GM04503 (cell line): ENCODE measurements around the gene MNS1.
"Not testable (repeated sequence)": the region's sequence is repeated elsewhere in the genome, so short reads cannot be mapped to it uniquely, and the experiment has no call there.

Experiments used
- DNase-seq: peaks from one replicate; pipeline ENCODE4 v3.0.0-alpha.2; 2012; ENCODE audit warnings: low read depth

The MNS1 gene, protein sequence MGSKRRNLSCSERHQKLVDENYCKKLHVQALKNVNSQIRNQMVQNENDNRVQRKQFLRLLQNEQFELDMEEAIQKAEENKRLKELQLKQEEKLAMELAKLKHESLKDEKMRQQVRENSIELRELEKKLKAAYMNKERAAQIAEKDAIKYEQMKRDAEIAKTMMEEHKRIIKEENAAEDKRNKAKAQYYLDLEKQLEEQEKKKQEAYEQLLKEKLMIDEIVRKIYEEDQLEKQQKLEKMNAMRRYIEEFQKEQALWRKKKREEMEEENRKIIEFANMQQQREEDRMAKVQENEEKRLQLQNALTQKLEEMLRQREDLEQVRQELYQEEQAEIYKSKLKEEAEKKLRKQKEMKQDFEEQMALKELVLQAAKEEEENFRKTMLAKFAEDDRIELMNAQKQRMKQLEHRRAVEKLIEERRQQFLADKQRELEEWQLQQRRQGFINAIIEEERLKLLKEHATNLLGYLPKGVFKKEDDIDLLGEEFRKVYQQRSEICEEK

GRCh38 chr15:56464893-56465520 is at the start of gene MNS1:
Gene MNS1 (minus strand): TSS chr15:56465137. CDS start chr15:56464972, 165 bp downstream.
- DNase-seq: peak; percentile 78

DNA sequence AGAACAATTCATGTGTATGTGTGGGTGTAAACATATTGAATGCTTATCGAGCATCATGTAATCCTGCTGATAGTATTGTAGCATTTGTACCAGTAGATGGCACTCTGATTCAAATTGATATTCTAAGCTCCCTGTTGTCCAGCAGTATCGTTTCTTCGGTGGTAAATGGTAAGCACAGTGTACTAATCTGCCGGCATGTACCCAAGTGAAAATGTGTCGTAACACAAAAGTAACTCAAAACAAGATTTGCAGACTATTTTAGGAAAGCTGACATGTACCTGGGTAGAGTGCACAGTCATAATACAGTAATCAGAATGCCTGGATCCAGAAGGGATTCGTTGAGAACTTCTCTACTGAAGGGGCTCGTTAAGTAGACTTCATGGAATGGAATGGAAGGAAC is 31.7 kb upstream of the MNS1 start:
- DNase-seq: peak; percentile 33

DNA sequence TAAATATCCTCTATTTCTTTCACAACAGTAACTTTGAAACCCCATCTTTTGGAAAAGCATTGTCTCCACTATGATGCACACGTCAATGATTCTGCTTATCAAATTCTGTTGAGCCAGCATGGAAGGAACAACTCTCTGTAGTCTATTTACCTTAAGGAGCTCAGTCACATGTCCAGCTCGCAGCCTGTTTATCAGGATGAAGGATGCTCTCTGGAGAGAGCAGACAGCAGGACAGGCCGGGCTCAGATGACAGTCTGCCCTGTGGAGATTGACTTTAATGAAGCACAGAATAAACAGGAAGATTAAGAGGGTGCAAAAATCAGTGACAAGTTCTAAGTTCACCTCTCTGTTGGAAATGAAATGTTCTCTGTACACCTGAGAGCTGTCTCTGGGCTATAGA is 30.6 kb upstream of the MNS1 start:
- no peak for DNase-seq

DNA sequence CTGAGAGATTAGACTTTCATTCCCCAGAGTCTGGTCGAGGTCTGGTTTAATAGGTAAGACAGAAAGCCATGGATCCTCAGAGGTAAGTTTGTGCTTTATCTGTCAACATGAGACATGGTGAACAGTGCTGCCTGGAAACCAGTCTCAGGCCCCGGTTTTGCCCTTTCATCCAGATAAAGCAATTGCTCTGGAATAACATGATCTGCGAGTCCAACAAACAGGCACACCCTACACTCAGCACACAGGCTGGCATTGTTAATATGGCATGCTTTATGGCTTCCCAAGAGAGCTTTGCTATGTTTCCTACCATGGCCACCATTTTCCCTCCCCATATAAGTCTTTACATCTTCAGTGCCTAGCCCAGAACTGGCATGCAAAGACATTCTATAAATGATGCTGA is 30.1 kb upstream of the MNS1 start:
- no peak for DNase-seq

GRCh38 chr15:56492791-56493555 is 28.0 kb upstream of the MNS1 start:
- no peak for DNase-seq

DNA sequence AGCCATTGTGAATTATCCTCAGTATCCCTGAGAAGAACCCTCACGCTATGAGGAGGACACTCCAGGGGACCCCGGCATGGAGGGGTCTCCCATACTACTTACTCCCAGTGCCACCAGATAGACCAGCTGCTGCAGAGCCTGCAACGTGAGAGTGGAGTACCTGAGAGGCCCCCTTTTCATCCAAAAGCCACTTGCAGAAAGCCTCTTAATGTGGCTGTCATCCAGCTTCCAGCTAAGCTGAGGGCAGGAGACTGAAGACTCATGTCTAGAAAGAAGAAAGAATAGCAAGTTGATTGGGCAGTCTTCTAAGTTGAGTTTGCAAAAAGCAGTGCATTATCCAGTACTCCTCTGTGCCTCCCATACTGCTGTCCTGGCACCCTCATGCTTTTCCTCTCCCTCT is 27.3 kb upstream of the MNS1 start:
- DNase-seq: no peak

DNA sequence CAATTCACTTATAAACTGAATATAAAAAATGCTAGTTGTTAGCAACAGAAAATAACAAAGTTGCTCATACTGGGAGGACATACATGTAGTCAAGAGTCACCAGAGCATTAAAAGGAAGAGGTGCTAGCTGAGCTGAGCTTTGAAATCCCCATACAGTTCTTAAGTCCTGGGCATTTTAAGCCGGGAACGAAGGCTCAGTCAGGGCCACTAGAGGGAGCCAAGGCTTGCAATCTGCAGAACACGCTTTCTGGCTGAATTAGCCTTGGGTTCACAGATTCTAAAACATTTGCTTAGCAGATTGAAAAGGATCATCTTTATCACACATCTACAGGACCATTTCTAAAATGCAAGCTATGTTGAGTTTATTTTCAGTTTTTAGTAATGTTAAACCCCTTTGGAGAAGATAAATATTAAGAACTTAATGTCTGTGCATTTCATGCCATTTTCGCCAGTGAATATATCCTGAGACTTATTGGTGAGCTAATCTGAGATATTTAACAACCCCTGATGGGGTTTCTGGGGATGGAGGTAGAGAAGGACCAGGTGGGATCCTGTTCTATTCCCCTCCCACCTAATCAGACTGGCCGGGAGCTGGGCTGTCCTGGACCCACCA is 26.3 kb upstream of the MNS1 start:
- DNase-seq: no peak

DNA sequence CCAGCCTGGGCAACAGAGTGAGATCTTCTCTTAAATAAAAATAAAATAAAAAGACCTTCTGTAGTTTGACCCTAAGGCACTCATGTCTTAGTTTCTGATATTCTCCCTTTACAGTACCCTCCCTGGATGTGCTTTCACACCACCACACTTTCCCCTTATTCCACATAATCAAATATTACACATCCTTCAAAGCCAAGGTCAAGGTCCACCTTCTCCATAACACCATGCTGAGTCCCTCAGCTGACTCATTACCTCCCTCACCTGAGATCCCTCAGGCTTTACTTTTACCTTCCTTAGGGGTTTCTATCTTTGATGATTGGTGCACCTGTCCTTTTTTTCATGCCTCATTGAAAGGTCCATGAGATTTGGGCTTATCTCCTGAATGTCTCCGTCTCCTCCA is 25.5 kb upstream of the MNS1 start:
- no peak for DNase-seq

GRCh38 chr15:56486206-56486605 is 21.3 kb upstream of the MNS1 start:
- DNase-seq: not testable (repeated sequence)

GRCh38 chr15:56485426-56485825 is 20.5 kb upstream of the MNS1 start:
- DNase-seq: not testable (repeated sequence)

DNA sequence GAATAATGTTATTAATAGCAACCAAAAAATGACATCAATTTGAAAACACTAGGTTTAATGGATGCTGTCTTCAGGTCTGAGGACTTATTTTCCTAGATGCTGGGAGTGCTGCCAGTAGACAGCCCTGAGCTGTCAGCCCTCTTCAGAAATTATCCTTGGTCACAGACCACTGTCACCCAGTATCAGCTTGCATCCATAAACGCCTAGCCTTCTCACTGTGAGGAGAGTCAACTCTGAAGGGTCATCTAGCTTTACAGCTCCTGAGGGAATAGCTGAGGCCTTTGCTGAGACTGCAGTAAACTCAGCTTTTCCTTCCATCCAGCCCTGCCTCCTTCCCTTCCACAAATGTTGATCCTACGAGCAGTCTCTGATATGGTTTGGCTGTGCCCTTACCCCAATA is 19.4 kb upstream of the MNS1 start:
- DNase-seq: no peak

- DNase-seq: no peak
Measured at GRCh38 chr15:56475351-56475750, 10.4 kb upstream of the MNS1 start.

DNA sequence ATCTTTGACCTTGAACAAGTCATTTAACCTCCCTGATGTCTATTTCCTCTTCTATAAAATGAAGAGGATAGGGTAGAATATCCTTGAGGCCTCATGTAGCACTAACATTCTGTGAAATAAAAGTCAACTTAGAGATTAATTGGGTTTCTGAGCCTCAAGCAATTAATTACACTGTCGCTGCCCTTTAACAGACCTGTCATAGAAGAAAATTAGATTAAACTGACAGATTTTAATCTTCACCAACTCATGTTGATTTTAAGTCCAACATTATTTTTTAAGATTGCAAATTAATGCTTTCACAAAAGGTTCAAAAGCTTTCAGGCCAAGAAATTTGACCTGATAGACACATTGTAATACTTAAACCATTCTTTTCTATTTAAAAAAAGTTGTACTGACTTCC is 8.1 kb upstream of the MNS1 start:
- no peak for DNase-seq

DNA sequence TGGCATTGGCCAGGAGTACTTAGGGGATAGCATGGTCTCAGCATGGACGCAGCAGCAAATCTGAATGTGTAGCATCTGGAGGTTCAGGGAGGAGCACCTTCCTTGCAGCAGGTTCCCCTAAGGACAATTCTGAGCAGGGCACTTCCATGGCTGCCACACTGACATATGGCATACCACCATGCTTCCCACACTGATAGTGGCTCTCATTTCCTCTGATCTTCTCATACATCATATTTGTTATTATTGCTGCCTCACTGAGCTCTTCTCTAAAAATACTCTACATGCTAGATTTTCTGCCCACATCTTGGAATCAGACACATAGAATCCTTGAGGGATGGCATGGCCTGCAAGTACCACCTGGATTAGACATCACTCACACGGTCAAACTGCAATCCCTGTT is 7.3 kb upstream of the MNS1 start:
- DNase-seq: no peak

DNA sequence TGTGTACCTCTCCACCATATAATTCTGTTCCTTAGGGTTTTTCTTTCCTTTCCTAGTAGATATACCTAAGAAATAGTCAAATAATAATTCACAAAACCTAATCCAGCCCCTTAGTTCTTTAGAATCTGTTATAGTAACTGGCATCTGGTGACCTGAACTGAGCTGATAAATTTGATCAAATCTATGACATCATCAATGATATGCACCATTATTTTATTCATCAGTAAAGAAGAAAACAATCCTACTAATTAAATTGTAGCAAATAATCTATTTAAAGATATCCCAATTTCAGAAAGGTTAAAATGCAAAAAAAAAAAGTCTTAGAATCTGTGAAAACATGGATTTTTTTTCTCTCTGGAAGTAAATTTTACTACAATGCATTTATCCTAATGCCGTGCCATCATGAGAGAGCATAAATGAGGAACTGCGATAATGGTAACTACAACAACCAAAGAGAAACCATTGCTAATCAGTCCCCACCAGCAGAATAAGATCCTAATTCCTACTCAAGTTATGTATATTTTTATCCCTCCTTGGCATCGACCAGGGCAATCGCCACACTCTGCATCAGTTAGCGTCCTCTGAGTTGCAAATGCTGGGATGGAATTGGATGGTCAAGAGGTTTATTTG is 6.6 kb upstream of the MNS1 start:
- DNase-seq: no peak

DNA sequence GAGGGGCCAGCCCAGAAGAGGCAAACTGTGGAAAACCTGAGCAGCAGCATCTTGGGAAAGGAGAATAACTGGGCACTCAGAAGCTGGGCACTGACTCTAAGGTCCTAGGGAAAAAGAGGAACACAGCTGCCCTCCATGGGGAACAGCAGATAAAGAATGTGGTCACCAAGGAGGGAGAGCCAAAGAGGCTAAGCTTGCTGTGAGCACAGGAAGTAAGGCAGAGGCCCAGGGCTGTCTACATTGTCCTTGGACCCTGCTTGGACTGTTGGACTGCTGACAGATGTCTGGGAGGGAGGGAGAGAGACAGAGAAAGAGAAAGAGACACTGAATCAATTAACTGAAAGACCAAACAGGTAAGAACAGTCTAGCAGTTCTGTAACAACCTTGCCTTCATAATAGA is 4.5 kb upstream of the MNS1 start:
- no peak for DNase-seq

GRCh38 chr15:56468401-56468800 is 3.5 kb upstream of the MNS1 start:
- no peak for DNase-seq

DNA sequence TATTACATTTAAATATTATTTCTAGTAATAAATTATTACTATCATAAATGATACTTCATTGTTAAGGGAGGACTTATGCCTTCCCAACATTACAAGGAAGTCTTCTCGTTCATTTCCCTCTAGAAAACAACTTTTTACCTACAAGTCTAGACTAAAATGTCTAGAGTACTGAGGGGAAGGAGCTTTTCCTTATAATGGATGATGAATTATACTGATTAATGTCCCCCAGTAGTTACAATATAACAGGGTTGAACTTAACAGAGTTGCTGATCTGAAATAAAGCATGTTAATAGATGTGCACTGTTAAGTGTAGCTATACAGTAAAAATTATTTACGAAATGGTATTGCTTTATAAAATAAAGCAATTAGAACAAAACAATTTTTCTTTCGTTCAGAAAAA is 2.7 kb upstream of the MNS1 start:
- DNase-seq: no peak

DNA sequence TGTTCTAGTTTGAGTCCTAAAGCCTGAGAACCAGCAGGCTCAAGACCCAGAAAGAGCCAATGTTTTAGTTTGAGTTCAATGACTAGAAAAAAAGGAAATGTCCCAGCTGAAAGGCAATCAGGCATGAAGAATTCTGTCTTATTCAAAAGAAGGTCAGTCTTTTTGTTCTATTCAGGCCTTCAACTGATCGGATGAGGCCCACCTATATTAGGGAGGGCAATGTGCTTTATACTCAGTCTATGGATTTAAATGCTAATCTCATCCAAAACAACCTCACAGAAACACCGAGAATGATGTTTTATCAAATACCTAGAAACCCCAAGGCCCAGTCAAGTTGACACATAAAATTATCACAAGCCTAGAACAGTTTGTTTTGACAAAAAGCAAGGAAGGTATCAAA is 4.0 kb downstream of the MNS1 start:
- no peak for DNase-seq

- no peak for DNase-seq
Measured at GRCh38 chr15:56460071-56460470, 4.9 kb downstream of the MNS1 start.

- no peak for DNase-seq
Measured at GRCh38 chr15:56459096-56459495, 5.8 kb downstream of the MNS1 start.

- DNase-seq: no peak
Measured at GRCh38 chr15:56456229-56456628, 8.7 kb downstream of the MNS1 start.
